TTC549 (cell line): ENCODE data around the gene GRIN3B.
"Not testable (repeated sequence)": the region's sequence is repeated elsewhere in the genome, so short reads cannot be mapped to it uniquely, and the experiment has no call there.

Source experiments
- FAIRE-seq: peaks from 2 replicates; lab custom pipeline; 2012; peaks lifted over from hg19 to GRCh38; lab: Jason Lieb, UNC

Gene GRIN3B

DNA sequence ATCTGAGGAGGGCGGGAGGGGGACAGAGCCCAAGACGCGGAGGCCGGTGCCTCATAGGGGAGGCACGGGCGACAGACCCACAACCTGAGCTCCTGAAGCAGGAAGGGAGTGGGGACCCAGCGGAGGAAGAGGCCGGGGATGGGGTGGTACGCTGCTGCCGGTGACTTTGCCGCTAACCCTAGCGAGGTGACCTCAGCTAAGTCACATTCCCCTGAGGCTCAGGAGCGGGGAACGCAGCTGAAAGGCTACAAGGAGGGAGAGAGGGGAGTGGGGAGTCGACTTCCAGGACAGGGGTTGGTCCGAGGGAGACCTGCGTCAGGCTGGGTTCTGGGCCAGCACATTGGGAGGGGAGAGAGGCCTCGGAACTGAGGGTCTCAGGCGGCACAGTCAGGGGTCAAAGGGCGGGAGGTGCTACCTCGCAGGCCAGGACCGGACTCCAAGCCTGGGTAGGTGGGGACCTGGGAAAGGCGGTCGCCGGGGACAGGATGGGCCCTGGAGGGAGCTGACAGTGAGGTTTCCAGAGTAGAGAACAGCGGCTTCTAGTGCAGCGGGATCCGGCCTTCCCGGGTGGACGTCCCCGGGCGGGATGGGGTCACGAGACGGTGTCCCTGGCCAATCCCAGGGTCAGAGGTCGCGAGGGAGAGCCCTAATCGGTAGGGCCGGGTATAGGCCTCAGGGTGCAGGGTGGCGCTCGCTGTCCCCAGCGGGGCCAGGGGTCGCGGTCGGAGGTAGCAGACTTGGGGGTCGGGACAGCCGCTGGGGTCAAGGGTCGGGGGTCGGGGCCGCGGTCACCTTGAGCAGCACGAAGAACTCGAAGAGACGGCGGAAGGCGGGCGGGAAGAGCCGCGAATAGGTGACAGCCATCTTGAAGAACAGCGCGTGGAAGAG is 20.0 kb downstream of the GRIN3B start:
- no peak for FAIRE-seq

DNA sequence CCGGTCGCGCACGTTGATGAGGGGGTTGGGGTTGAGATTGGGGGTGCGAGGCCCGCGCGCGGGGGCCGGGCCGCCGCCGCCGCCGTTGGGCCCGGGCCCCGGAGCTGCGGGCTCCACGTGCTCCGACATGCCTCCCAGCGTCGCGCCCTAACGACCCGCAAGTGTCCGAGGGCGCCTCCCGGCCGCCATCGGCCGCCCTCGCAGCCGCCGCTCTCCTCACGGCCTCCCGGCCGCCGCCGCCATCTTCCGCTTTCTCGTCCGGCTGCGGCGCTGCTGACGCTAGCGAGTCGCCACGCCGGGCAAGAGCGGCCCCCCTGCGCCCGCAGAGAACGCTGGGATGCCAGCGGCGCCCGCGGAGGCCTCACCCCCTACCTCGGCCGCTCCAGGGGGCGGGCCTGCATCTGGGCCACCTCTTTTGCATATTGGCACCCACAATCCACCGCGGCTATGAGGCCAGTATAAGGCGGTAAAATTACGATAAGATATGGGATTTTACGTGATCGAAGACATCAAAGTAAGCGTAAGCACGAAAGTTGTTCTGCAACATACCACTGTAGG is 20.7 kb downstream of the GRIN3B start, which contains the start of gene TMEM259:
TMEM259 (minus strand) TSS at position 256 of the 558 bp plus-strand sequence; CDS start at position 129, 127 bp downstream.
- FAIRE-seq, result peak; percentile 31

DNA sequence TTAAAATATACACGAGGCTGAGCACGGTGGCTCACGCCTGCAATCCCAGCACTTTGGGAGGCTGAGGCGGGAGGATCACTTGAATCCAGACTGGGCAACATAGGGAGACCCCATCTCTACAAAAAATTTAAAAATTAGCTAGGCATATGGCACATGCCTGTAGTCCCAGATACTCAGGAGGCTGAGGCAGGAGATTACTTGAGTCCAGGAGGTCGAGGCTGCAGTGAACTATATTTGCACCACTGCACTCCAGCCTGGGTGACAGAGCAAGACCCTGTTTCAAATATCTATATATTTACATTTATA is 23.6 kb downstream of the GRIN3B start:
- FAIRE-seq, result not testable (repeated sequence)

- not testable (repeated sequence) for FAIRE-seq
These were observed 24.9 kb downstream of the GRIN3B start for GRCh38 chr19:1025080-1025479.

- no peak for FAIRE-seq
These were observed 26.0 kb downstream of the GRIN3B start, which contains the start of gene CNN2 for GRCh38 chr19:1025960-1026782. TSS of gene CNN2 (plus strand) at chr19:1026608. CDS start at chr19:1026662, 54 bp downstream.

DNA sequence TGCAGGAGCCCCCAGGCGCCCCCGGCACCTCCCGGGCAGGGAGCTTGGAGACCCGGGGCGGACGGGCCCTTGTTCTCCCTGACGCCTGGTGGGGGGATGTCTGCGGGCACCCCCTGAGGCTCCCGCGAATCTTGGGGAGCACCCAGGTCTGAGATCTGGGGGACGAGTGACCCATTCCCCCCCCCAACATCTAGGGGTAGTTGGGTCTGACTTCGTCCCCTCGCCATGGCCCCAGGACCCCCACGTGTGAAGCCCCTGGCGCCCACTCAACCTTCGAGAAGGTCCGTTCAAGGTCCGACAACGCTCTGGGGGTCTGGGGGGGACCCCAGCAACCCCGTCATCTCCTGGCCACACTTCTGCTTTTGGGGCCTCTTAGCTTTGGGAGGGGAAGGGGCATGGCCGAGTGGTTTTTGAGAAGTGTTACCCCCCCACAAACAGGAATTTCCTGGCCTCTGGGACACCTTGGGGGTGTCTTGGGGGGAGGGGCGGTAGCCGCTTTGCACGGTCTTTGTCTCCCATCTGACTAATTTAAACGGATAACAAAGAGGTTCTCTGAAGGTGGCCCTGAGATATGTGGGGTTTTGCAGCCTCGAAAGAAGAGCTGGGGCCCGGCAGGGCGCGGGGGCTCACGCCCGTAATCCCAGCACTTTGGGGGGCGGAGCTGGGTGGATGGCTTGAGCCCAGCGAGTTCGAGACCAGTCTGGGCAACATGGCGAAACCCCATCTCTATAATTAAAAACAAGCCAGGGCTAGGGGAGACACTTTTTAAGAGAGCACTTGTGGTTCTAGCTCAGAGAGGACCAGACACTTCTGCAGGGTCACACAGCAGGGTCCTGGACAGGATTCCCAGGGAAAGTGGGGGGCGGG is 26.8 kb downstream of the GRIN3B start:
- FAIRE-seq, result no peak

DNA sequence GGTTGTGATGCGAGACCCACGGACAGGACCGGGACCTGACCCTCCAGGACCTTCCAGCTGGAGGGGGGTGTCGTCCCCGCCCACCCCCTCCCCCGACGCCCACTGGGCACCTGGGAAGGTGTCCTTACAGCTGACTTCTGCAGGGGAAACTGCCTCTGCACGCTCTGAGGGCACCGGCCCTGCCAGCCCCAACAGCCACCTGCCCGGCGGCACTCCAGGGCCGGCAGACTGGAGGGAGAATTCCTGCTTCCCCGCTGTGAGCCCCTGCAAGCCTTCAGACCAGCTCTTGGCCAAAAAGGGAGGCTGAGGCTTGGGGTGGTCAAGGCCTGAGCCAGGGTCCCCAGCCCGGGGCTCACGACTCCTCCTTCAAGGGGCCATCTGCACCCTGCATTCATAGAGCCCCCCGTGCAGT is 27.4 kb downstream of the GRIN3B start:
- no peak for FAIRE-seq

- FAIRE-seq, result no peak
These were observed 28.1 kb downstream of the GRIN3B start for GRCh38 chr19:1028062-1028926.

DNA sequence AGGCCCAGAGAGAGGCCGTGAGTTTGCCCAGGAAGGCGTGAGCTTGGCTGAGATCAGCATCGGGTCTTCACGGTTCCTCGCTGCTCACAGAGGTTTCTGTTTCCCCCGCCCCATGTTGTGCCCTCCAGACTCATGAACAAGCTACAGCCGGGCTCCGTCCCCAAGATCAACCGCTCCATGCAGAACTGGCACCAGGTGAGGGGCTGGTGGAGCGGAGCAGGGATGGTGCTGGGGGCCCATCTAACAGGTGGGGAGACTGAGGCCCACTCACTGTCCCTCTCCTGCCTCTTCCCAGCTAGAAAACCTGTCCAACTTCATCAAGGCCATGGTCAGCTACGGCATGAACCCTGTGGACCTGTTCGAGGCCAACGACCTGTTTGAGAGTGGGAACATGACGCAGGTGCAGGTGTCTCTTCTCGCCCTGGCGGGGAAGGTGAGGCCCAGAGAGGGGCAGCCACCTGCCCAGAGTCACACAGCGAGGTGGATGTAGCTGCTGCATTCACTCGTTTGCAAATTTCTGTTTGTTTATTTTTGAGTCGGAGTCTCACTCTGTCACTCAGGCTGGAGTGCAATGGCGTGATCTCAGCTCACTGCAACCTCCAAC is 32.1 kb downstream of the GRIN3B start:
- no peak for FAIRE-seq

DNA sequence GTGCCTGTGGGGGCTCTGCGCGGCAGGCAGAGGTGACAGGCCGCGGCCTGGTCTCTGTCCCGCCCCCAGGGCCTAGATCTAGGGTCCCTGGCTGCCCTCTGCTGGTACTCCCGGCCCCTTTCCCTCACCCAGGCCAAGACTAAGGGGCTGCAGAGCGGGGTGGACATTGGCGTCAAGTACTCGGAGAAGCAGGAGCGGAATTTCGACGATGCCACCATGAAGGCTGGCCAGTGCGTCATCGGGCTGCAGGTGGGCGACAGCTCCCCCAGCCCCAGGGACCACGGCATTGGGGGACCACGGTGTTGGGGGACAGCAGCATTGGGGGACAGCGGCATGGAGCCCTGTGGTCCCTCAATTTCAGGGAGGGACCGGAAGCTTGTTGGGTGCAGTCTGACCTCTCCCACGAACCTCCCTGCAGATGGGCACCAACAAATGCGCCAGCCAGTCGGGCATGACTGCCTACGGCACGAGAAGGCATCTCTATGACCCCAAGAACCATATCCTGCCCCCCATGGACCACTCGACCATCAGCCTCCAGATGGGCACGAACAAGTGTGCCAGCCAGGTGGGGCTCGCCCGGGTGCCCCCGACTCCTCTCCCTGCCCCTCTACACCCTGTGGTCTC is 35.9 kb downstream of the GRIN3B start:
- no peak for FAIRE-seq

- no peak for FAIRE-seq
These were observed 37.4 kb downstream of the GRIN3B start for GRCh38 chr19:1037621-1038064.

- no peak for FAIRE-seq
These were observed 38.9 kb downstream of the GRIN3B start for GRCh38 chr19:1038978-1039645.

GRCh38 chr19:1039646-1040475 is 39.6 kb downstream of the GRIN3B start, which contains the start of gene ABCA7:
TSS of gene ABCA7 (plus strand) at chr19:1040107. CDS start at chr19:1041362, 1,255 bp downstream.
- FAIRE-seq, result peak; percentile 80

DNA sequence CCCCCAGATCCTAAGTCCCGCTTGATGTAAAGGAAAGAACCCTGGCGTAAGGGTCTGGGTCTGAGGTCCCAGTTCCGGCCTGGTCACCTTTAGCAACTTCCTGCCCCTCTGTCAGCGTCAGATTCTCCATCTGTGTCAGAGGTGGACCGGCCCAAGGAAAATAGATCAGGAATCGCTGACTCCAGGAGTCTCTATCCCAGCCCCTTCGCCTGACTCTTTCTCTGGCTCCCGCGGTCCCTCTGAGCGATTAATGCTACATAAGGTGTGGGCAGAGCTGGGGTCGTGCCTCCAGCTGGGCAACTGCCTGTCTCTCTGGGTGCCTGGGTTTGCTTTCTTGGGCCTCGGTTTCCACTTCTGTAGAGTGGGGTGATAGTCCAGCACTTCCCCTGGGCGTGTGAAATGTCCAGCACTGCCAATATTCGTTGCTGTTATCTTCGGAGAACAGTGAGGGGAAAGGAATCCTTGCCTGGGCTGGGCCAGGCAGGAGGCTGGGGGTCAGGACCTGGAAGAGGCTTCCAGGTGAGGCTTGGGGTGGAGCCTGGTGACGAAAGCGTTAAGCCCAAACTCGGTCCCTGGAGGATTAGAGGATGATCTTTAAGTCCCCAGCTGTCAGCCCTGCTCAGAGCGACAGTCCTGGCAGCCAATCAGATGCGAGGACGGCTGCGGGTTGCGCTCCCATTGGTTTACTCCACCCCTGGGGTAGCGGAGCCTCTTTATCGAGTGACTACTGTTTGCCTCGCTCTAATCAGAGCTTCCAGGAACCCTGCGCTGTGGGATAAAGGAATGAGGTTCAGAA is 40.5 kb downstream of the GRIN3B start:
- peak; percentile 52 for FAIRE-seq

DNA sequence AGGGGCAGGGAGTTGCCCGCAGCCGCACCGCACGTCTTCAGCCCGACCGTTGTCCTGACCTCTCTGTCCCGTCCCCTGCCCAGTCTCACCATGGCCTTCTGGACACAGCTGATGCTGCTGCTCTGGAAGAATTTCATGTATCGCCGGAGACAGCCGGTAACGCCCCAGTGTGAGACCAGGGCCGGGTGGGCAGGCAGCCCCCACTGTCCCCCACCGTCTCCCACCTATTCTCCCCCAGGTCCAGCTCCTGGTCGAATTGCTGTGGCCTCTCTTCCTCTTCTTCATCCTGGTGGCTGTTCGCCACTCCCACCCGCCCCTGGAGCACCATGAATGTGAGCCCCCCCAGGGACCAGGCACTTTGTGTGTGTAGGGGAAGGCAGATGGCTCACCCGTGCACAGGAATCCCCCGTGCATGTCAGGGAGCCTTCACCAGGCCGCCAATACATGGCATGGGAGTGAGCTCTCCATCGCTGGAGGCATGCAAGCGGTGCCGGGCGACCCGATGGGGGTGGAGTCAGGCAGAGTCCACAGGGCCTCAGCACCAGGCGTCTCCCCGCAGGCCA is 41.1 kb downstream of the GRIN3B start:
- no peak for FAIRE-seq

GRCh38 chr19:1041835-1042685 is 41.8 kb downstream of the GRIN3B start:
- FAIRE-seq, result no peak
